HG02798 (cell line): ENCODE data around the gene IDS.
"Not testable (repeated sequence)": the region's sequence is repeated elsewhere in the genome, so short reads cannot be mapped to it uniquely, and the experiment has no call there.

Experiments
- ATAC-seq: cut with Tn5 transposase; IDR thresholded peaks from one replicate; pipeline ENCODE4 v1.9.1; 2021; ENCODE audit warnings: mild to moderate bottlenecking; ENCODE audit not compliant: unreplicated experiment, poor library complexity

The IDS gene, protein sequence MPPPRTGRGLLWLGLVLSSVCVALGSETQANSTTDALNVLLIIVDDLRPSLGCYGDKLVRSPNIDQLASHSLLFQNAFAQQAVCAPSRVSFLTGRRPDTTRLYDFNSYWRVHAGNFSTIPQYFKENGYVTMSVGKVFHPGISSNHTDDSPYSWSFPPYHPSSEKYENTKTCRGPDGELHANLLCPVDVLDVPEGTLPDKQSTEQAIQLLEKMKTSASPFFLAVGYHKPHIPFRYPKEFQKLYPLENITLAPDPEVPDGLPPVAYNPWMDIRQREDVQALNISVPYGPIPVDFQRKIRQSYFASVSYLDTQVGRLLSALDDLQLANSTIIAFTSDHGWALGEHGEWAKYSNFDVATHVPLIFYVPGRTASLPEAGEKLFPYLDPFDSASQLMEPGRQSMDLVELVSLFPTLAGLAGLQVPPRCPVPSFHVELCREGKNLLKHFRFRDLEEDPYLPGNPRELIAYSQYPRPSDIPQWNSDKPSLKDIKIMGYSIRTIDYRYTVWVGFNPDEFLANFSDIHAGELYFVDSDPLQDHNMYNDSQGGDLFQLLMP

DNA sequence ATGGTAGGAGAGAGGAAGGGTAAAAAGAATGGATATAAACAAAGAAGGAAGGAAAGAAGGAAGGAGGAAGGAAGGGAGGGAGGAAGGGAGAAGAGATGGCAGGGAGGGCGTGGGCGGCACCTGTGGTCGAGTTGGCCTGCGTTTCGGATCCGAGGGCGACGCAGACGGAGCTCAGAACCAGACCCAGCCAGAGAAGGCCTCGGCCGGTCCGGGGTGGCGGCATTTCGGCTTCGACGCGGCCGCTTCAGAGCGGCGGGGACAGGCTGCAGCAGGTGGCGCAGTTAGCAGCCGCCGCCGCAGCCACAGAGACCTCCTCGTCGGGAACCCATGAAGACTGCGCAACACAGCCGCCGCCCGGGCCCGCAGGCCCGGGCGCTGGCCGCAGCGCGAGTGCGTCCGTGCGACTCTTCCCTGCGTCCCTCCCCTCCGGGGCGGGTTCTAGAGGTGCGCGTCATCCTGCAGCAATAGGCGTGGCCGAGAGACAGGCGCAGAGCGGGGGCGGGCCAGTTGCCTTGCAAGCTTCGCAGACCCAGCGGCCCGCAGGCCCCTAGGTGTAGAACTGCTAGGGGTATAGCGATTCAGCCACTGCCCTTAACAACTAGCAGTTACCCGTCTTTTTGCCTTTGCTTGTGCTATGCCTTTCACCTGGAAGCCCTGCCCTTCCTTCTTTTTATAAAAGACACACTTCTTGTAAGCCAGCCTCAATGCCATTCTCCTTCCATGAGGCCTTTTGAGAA lies at the start of gene IDS:
Gene IDS (minus strand): TSS at position 392 of the 737 bp plus-strand sequence. CDS start 169 bp downstream, at position 223.
- peak; percentile 84 for ATAC-seq

GRCh38 chrX:149551939-149552248 lies 46.8 kb upstream of the IDS start:
- not testable (repeated sequence) for ATAC-seq

DNA sequence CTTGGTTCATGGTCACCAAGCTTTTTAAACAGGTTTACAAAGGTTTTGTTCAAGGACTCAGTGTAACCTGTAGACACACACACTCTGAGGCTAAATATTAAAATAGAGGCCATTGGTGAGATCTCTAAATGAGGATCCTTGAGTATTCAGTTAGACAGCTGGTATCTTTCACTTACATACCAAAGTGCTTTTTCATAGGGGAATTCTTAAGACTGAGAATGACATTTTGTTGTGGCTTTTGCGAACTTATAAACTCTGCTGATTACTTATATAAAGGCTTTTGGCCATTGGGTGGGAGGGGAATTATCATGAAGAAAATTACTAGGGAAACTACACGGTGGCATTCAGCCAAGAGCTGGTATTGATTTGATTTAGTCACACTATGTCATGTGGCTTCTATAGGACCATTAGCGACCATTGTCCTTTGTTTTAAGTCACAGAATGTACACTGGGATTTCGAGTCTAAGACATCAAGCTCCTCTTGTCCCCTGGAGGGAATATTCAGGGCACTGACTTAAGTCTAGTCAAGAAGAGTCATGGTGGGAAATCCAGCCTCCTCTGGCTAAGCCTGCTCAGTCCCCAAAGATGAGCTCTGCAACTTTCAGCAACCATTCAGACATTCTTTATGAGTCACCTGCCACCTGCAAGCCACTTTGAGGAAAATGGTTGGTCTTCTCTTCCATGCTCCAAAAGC lies 46.3 kb upstream of the IDS start:
- not testable (repeated sequence) for ATAC-seq

GRCh38 chrX:149550454-149550853 lies 45.3 kb upstream of the IDS start:
- not testable (repeated sequence) for ATAC-seq

- ATAC-seq, result not testable (repeated sequence)
Observed at GRCh38 chrX:149549701-149550100, 44.6 kb upstream of the IDS start, which contains the start of gene HSFX3. Gene HSFX3 (minus strand): TSS chrX:149549924. CDS start chrX:149549852, 72 bp downstream.

DNA sequence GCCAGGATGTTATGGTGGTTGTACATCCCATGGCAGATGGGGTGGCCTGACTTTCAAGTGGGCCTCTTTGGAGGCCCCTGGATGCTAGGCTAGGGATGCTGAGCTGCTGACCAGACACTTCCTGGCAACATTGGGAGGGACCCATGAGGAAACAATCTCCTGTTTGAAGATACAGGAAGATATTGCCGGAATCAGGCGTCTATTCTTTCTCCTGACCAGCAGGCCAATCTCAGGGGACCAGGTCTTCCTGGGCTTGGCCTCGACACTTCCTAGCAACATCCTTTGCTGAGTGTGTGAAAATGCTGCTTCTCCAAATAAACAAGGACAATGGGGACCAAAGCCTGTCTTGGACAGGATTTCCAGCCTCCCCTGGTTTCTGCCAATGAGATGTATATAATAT lies 42.7 kb upstream of the IDS start:
- ATAC-seq, result not testable (repeated sequence)

DNA sequence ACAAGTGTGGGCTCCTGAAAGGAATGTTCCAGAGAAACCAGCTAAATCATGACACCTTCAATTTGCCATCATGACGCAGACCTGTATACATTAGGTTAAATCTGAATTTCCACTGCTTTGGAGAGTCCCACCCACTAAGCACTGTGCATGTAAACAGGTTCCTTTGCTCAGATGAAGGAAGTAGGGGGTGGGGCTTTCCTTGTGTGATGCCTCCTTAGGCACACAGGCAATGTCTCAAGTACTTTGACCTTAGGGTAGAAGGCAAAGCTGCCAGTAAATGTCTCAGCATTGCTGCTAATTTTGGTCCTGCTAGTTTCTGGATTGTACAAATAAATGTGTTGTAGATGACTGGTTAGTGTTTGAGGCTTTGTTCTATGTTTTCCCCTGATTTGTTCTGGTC lies 41.9 kb upstream of the IDS start:
- ATAC-seq, result not testable (repeated sequence)

- ATAC-seq, result peak; percentile 39
Observed at GRCh38 chrX:149545545-149546543, 40.7 kb upstream of the IDS start.

- no peak for ATAC-seq
Observed at GRCh38 chrX:149541521-149542047, 36.5 kb upstream of the IDS start.

- peak; percentile 76 for ATAC-seq
Observed at GRCh38 chrX:149540621-149541520, 35.8 kb upstream of the IDS start, which contains the start of gene EOLA1. Gene EOLA1 (plus strand): TSS chrX:149541012. CDS start chrX:149545631, 4,619 bp downstream.

DNA sequence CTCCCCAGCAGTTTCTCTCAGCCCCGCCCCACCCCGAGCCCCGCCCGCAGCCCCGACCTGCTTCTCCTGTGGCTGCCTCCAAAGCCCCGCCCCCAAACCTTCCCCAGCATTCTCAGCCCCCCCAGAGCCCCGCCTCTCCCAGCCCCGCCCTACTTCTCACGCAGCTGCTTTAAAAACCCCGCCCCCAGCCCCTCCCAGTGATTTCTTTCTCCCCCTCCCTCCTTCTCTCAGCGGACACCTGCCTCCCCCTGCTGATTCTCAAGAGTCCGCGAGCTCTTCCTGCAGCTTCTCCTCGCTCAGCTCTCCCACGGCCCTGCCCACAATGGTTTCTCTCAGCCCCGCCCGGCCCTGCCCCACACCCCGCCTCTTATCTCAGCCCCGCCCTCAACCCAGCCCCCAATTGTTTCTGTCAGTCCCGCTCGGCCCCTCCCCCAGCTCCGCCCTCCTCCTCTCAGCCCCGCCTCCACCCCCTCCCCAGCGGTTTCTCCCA lies 35.1 kb upstream of the IDS start:
- peak; percentile 32 for ATAC-seq

GRCh38 chrX:149539283-149540130 lies 34.4 kb upstream of the IDS start:
- ATAC-seq, result peak; percentile 51

DNA sequence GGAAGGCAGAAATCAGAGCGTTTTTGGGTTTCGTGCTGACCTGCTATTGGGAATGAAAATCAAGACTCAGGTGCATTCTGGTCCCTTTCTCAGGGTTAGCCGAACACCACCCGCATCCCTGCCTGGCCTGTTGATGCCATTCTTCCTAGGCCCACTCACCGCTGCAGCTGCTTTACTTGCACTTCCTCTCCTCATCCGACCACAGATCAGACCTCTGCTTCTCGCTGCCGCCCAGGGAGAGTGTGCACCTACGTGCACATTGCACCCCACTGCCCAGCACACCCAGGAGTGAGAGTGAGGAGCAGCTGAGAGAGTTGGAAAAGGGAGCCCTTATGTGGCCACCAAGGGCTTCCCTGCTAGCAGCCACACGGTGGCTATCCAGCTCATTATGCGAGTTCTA lies 32.4 kb upstream of the IDS start:
- not testable (repeated sequence) for ATAC-seq

DNA sequence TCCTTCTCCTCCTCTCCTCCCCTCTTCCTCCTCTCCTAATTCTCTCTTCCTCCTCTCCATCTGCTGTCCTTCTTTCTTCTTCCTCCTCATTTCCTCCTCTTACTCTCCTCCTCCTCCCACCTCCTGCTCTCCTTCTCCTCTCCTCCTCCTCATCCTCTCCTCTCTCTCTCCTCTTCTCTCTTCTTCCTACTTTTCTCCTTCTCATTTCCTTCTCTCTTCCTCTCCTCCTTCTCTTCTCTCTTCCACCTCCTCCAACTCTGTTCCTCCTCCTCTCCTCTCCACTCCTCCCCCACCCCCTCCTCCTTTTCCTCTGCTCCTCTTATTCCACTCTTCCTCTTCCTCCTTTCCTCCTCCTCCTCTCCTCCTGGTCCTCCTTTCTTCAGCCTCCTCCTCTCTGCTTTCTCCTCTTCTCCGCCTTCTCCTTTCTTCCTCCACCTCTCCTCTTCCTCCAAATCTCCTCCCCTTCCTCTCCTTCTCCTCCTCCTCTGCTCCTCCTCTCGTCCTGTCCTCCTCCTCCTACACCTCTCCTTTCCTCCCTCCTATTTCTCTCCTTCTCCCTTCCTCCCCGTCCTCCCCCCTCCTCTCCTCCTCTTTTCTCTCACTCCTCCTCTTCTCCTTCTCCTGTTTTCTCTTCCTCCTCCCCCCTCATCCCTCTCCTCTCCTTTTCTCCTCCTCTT lies 30.0 kb upstream of the IDS start:
- ATAC-seq, result not testable (repeated sequence)

- ATAC-seq, result not testable (repeated sequence)
Observed at GRCh38 chrX:149533999-149534398, 28.9 kb upstream of the IDS start.

DNA sequence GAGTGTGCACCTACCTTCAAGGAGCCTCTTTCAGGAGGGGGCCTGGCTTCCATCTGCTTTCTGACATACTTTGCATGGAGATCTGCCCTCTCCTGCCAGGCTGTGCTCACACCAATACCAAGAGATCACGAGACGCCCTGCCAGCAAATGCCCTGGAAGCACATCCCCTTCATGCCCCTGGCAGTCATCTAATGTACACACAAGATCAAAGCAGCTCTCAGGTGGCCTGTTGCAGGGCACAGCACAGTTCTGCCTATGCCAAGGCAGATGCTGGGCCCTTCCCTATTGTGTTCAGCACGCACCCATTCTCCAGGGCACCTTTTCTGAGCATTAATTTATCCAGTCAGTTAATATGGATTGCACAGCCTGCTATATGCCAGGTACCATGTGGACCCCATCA lies 27.8 kb upstream of the IDS start:
- ATAC-seq, result not testable (repeated sequence)
